Activated CD4-positive, alpha-beta T cell treated with anti-CD3 and anti-CD28 coated beads, Interleukin-2, amount 50 U/mL, for 48 hours (primary cell): ENCODE data around the gene DUSP22.
A peak's percentile ranks its signal among the peaks of the same experiment; 100 is the strongest.

Experiments
- DNase-seq, 2 experiments: peaks; one replicate each; pipeline ENCODE4 v3.0.0-alpha.2; 2020

DUSP22 gene

DNA sequence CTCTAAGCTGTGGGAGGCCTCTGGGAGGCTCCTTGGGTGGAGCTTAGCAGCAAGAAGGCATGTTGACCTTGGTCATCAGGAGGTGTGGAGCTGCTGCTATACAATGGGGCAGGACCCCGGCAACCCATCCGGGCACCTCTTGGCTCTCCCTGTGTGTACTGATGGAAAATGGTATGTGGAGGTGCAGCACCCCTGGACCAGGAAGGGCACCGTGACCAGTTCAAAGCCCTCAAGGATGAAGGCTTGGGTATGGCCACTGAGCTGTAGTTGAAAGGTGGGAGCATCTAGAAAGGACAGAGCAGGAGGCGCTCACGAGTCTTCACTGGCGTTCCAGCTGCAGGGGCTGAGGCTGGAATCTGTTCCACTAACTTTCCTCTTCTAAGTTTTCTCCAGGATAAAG lies 92.6 kb downstream of the DUSP22 start:
- DNase-seq: no peak

DNA sequence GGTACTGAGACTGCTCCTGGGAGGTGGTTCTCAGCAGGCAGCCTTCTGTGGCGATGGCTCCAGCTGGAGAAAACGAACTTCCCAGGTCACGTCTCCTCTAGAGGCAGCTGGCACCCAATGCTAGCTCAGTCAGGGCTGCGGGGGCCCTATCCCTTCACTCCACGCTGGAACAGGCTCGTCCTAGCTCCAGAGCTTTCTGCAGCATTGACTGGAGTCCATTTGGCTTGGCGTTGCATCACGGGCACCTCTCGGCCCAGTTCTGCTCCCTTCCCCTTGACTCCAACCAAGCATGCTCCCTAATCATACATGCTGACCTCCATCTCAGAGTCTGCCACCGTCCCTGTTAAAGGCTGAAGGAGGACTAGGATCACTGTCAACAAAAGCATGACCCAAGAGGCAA lies 93.3 kb downstream of the DUSP22 start:
- no peak for DNase-seq

DNA sequence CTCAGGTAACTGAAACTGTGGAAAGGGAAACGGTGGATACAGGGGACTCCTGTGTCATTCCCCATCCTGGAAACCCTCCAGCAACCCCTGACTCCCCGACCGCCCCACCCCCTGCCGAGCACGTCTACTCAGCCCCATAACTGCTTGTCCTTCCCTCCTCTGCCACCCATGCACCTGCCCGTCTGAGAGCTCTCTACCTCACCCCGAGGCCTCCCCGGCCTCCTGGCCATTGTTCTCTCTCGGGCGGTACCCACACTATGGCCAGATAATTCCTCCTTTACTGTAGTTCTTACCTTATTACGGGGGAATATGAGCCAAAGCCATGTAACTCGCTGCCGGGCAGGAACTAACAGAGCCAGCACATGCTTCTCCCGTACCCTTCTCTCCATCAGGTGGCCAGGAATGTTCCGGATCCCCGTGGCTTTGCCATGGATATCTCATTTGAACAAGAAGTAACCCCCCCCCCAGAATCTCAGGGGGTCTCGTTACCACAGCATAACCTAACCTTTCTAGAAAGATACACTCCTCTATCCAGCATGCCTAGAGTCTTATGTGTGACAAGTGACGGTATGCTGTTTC lies 94.5 kb downstream of the DUSP22 start:
- DNase-seq: no peak

DNA sequence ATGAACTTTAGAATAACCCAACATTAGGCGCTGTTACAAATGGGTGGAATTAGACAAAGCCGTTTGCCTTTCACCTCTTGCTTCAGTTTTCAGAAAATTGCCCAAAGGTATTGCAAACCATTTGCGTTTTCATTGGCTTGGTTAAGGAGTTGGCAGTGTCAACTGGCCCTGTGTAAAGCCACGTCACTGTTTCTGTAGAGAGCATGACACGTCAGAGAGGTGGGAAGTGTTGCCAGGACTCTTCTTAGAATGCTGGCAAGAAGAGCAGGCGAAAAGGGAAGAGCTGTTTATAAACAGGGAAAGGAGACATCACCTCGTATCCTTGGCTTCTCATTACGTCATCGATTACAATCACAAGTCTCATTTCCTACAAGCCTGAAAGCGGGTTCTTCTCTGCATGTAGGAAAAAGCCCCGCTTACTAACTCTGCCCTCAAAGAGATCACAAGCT lies 95.0 kb downstream of the DUSP22 start:
- DNase-seq: no peak

DNA sequence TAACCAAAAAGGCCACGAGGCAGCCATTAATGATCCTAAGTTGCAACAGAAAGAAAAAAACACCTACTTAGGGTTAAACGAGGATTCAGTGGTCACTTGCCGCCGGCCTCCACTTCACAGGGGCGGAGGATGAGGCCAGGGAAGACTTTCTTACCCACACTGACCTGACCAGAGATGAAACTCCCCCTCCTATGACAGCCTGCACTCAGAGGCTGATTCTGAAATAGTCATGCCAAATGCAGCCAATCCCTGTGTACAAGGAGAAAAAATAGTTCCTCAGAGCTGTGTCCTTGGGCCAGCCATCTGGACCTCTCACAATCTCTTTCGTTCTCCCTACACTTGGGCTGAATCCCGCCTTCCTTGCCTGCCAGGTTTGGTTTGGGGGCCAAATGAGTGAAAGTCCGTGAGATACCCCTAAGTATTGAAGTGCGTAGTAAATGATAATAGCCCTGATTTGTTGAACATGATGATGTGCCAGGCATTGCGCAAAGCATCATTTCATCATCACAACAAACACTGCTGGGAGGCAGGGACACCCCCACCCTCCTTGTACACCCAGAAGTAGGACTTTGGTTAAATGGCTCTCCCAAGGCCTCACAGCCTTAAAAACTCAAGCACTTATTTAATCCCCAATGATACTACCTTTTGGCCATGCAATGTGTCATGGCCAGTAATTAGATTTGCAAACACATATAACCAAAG lies 96.1 kb downstream of the DUSP22 start:
- DNase-seq: no peak

DNA sequence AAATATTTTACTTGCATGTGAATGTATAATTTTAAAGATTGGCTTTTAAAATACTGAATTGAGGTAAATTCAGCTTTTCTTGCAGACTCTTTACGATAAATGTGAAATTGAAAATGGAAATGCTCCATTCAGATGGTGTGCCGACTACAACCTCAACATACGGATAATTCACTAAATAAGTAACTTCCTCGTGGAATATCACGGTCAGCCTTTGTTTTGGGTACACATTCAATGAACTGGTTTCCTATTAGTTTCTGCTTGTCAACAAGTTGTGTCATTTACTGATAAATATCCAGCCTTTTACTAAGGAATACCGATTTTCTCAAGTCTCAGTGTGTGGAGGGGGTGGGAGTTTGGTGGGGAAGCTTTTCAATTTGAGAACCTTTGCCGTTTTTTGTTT lies 96.9 kb downstream of the DUSP22 start:
- no peak for DNase-seq

DNA sequence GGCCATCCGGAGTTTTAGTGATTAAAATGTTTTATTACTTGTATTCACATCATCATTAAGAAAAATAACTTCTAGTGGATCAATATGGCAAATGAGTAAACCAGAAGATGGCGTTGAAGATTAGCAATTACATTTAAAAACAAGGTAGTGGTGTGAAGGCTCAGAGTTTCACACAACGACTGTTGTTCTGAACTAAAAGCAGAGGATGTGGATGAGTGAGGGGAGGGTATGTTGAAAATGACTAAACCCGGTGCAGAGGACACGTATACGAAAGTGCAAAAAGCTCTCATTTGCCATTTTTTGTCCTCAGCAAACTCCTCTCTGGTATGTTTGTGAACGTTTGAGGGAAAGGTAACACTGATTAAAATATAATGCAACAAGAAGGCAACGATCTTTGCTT lies 97.3 kb downstream of the DUSP22 start:
- no peak for DNase-seq

DNA sequence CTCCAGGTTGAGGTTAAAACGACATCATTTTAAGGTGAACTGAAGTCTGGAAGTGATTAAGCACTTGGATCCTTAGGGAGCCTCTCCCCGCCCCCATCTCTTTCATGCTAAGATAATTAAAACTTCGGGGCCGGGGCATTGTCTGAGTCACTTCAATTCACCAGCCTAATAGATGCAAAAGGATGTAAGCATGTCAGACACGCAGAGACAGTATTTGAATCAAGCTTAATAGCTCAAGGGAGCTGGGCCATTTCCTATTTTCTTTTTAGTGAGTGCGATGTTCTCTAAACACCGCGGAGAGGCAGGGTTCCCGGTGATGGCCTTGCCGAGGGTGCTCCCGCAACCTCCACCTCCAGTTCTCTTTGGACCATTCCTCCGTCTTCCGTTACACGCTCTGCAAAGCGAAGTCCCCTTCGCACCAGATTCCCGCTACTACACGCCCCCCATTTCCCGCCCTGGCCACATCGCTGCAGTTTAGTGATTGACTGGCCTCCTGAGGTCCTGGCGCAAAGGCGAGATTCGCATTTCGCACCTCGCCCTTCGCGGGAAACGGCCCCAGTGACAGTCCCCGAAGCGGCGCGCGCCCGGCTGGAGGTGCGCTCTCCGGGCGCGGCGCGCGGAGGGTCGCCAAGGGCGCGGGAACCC lies 98.7 kb downstream of the DUSP22 start:
- DNase-seq: peak in 1 of 2 experiments; percentile 65

DNA sequence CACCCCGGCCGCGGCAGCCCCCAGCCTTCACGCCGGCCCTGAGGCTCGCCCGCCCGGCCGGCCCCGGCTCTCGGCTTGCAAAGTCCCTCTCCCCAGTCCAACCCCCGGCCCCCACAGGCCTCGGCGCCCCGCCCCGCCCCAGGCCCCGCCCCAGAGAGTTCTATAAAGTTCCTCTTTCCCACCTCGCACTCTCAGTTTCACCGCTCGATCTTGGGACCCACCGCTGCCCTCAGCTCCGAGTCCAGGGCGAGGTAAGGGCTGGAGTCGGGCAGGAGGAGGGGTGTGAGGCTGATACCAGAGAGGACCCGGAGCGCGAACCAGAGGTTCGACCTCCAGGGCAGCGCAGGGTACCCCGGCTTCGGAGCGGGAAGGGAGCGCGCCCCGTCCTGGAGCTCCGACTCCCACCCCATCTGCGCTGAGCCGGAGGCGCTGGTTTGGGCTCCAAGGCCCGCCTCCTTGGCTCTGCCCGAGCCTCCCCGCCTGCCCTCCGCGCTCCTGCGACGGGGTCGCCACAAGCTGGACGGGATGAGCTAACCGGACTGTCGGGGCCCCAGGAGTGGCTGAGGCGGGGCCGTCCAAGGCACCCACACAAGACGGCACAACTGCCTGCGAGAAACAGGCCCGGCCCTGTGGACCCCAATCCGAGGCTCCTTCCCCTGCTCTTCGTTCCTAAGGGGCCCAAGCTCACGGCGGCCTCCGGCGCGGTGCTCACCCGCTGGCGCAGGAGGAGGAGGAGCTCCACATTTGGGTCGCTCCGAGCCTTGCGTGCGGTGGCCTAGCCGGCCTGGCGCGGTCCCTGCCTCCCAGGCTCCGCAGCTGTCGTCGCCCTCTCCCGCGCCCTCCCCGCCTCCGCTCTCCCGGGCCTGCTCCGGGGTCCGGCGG lies 99.5 kb downstream of the DUSP22 start, which contains the start of gene IRF4:
Gene IRF4, plus strand, starts transcription at position 194 of the 882 bp plus-strand sequence. CDS start 1,401 bp downstream, outside the sequence.
- DNase-seq: peak; percentile 80 to 81

DNA sequence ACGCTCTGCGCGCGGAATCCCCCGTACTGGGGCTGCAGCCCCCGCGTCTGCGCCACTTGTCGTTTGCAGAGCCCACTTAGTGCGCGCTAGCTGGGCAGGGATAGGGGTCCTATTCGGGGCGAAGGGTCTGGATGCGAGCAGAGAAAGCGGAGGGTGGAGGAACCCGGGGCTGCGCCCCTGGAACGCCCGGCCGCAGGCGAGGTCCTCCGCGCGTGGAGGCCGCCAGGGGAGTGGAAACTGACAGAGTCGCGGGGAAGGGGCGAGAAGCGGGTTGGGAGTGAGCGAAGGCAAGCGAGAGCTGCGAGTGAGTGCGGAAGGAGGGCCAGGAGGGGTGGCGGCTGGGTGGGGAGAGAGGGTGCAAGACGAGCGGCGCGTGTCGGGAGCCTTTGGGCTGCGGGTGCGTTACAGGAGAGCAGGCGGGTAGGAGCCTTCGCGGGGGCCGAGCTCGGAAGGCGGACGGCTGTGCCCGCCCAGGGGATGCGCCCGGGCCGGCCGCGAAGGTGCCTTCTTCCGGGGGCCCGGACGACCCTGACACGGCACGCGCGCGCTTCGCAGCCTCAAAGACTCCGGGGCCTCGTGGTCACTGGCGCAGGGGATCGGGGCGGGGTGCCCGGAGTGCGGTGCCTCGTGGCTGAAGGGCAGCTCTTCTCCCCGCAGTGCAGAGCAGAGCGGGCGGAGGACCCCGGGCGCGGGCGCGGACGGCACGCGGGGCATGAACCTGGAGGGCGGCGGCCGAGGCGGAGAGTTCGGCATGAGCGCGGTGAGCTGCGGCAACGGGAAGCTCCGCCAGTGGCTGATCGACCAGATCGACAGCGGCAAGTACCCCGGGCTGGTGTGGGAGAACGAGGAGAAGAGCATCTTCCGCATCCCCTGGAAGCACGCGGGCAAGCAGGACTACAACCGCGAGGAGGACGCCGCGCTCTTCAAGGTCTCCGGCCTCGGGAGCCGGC lies 100.4 kb downstream of the DUSP22 start:
- peak in 1 of 2 experiments; percentile 45 for DNase-seq

DNA sequence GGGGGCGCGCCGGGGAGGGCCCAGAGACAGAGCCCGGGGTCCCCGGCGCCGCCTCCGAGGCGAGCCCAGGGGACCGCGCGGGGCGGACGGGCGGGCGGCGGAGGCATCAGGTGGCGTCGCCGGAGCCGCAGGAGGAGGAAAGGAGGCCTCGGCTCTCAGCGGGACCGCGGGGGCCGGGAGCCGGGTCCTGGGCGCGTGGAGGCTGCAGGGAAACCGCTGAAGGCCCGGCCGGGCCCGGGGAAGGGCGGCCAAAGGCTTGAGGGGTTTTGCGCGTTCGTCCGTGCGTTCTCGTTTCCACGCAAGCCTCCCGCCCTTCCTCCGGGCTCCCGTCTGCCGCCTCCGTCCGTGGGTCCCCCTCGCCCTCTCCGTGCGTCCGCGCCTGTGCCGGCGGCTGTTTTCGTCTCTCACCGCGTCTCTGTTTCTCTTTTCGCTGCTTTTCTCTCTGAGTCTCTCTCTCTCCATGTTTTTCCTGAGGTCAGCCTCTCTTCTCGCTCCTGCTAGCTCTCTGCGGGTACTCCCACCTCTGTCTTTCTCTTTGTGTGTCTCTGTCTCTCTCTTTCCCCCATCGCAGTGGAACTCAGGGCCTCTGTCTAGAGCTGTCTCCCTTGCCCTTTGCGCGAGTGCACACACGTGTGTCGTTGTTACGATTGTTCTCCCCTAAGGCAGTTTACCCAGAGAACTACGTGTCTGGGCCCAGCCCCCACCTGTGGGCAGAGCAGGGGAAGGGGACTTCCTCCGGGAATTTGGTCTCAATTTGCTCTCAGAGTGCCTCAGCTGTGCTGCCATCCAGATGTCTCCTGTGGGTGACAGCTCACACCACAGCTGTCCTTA lies 101.3 kb downstream of the DUSP22 start:
- DNase-seq: peak in 1 of 2 experiments; percentile 62

DNA sequence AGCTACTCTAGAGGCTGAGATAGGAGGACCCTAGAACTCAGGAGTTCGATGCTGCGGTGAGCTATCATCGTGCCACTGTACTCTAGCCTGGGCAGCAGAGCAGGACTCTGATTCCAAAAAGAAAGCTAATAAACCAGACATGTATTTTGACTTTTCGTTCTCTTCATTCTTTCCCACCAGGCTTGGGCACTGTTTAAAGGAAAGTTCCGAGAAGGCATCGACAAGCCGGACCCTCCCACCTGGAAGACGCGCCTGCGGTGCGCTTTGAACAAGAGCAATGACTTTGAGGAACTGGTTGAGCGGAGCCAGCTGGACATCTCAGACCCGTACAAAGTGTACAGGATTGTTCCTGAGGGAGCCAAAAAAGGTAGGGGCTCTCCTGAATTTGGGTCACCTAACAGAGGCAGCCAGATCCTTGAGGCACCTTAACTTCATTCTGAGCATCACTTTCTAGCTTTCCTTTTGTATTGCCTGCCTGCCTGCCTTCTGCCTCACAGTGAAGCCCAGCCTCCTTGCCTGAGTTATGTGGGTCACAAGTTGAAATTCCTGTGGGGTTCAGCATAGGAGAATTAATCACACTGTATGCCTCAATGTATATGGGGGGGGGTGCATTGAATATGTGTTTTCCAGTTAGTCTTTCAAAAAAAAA lies 102.5 kb downstream of the DUSP22 start:
- peak in 1 of 2 experiments; percentile 16 for DNase-seq

DNA sequence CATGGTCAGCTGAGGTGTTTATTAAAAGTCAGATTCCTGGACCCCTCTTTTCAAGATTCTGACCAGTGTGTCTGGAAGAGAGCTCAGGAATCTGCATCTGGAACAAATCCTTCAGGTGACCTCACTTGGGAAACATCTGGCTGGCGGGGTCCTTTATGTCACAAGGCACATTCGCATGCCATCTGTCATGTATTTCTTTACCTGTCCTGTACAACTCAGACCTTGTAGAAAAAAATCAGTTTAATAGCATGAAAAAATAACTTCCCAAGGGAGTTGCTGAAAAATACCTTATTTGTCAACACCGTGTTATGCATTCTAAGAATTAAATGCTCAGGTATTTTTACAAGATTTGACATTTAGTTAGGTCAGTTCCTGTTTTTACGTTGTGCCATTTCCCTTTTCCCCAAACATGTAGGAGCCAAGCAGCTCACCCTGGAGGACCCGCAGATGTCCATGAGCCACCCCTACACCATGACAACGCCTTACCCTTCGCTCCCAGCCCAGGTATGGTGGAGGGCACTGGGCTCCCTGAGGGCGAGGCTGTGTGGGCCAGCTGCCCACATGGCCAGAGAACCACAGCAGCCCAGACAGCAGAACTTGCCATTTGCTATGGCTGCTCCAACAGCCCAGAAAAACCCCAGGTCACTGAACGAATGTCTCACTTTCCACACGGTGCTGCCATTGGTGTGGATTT lies 103.3 kb downstream of the DUSP22 start:
- peak in 1 of 2 experiments; percentile 3 for DNase-seq

DNA sequence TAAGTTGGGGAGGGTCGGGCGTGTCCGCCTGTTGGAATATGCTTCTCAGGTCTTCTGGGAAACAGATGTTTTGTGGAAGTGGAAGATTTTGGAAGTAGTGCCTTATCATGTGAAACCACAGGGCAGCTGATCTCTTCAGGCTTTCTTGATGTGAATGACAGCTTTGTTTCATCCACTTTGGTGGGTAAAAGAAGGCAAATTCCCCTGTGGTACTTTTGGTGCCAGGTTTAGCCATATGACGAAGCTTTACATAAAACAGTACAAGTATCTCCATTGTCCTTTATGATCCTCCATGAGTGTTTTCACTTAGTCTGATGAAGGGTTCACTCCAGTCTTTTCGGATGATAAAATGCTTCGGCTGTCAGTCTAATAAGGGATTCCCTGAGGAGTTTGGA lies 103.8 kb downstream of the DUSP22 start:
- DNase-seq: peak in 1 of 2 experiments; percentile 23

DNA sequence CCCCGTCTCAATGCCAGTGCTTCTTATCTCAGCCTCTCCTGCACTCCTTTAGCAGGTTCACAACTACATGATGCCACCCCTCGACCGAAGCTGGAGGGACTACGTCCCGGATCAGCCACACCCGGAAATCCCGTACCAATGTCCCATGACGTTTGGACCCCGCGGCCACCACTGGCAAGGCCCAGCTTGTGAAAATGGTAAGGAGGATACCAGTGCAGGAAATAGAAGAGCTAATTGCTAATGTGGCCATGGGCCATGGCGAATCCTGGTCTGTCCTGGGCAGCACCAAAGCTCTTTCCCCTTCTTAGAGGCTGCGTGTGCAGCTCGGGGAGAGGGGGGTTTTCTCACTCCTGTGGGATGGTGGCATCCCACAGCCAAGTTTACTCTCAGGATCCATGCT lies 104.8 kb downstream of the DUSP22 start:
- DNase-seq: peak in 1 of 2 experiments; percentile 16

DNA sequence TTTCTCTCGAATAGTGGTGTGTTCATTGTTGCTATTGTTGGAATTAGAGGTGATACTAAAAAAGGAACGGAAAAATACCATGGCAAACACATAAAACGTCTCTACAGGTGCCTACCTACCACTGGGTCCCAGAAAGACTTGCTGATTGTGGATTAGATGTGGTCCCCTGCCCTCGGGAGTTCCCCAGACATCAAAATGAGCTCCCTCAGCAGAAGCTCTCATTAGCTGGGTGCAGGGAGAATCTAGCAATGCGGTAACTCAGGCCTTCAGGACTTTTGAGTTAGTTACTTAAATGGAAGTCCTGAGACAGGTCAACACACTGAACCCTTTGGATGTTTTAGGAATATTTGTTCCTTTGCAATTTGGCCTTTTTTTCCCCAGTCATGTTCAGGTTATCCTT lies 105.3 kb downstream of the DUSP22 start:
- DNase-seq: peak in 1 of 2 experiments; percentile 29

DNA sequence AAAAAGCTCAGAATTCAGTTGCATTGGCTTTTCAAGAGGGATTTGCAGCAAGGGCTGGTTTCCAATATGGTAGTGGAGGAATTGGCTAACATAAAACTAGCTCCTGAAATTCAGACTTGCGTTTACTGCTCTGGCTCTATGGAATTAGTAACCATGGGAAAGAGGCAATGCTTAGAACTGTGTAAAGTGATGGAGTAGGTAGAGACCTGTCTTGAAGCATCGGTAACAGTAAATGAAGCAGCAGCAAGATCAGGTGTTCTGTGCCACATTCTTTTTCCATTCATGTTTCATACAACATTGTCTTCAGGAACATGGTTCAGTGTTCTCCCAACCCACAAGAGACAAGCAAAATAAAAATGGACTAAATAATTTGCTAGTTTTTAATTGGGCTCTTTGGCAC lies 105.8 kb downstream of the DUSP22 start:
- no peak for DNase-seq

DNA sequence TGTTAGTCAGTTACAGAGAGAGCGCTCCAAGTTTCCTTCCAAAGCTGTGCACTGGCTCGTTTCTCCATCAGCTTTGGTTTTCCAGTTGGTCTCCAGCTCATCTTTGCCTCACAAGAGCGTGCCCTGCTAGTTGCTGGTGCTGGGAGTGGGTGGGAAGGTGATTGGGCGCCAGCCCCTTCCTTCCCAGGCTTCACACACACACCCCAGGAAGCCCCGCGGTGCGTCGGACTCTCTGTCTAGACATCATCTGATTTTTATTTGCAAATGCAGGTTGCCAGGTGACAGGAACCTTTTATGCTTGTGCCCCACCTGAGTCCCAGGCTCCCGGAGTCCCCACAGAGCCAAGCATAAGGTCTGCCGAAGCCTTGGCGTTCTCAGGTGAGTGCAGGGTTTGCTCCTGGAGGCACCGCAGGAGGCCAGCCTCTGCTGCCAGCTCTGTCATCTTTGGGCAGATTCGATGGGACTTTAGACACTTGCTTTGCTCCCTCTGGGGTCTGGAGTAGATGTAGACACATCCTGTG lies 106.3 kb downstream of the DUSP22 start:
- peak in 1 of 2 experiments; percentile 38 for DNase-seq

DNA sequence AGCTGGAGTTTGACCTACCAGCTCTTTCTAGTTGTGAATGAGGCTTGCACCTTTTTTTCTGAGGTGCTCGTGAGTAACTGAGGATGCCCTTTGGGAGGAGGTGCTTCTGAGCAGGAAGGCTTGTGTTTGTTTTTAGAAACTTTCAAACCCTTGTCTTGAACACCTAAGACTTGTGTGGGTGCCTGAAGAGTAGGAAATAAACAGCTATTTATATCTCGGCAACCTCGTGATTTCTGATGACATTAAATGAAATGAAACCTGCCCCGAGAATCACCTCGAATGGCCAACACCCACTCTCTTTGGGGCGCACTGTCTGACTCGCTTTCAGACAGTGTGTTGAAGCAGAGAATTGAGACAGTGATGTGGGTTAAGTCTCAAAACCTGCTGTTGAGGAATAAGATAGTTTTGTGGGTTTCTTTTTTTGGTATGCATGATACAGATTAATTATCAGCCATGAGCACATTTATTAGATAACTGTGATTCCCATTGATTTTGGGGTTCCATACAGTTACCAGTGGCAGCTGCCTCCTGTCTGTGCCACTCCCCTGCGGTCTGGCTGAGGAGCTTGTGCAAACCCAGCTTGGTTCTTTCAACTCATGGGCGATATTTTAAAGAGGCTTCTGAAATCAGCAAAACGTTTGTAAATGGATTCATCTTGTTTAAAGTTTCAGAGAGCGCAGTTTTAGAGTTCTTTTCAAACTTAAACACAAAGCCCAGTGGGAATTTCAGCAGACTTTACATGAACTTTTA lies 107.7 kb downstream of the DUSP22 start:
- peak in 1 of 2 experiments; percentile 59 for DNase-seq
